Measurements from ENCODE around the gene TBCD.
"Not testable (repeated sequence)": the region's sequence is repeated elsewhere in the genome, so short reads cannot be mapped to it uniquely, and the experiment has no call there.

The TBCD gene

DNA sequence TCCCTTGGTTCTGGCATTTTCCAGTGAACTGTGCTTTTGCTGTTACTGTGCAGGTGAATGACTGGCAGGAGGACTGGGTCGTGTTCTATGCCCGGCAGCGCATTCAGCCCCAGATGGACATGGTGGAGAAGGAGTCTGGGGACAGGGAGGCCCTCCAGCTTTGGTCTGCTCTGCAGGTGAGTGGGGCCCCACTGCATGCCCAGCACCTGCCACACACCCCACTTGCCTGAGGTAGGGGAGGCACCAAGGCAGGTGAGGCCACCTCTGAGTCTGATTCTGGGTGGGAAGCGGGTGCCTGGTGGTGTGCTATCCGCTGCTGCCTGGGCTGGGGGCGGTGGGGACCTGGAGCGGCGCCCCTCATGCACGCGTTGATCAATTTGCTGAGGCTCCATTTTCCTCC is 25.4 kb upstream of the TBCD start:
- in situ Hi-C loops (cut with MboI; ENCODE audit: low sequenced_read_pairs) = no loop called here

DNA sequence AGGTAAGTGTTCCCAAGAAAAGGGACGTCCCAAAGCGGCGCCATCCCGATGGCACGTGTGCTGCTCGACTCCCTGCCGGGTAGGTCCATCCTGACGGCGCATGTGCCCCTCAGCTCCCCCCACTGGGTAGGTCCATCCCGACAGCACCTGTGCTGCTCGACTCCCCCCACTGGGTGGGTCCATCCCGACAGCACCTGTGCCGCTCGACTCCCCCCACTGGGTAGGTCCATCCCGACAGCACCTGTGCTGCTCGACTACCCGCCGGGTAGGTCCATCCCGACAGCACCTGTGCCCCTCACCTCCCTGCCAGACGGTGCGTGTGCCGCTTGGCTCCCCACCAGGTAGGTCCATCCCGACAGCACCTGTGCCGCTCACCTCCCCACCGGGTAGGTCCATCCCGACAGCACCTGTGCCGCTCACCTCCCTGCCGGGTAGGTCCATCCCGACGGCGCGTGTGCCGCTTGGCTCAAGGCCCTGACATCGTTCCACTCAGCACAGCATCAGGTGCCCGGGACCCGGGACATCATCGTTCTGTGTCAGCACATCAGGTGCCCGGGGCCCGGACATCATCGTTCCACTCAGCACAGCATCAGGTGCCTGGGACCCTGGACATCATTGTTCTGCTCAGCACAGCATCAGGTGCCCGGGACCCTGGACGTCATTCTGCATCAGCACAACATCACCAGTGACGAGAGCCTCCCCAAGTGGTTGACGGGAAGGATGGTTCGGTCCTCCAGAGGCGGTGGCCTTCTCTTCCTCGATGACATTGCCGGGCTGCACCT is 22.2 kb upstream of the TBCD start:
- in situ Hi-C loops (cut with MboI; ENCODE audit: low sequenced_read_pairs) = no loop called here

DNA sequence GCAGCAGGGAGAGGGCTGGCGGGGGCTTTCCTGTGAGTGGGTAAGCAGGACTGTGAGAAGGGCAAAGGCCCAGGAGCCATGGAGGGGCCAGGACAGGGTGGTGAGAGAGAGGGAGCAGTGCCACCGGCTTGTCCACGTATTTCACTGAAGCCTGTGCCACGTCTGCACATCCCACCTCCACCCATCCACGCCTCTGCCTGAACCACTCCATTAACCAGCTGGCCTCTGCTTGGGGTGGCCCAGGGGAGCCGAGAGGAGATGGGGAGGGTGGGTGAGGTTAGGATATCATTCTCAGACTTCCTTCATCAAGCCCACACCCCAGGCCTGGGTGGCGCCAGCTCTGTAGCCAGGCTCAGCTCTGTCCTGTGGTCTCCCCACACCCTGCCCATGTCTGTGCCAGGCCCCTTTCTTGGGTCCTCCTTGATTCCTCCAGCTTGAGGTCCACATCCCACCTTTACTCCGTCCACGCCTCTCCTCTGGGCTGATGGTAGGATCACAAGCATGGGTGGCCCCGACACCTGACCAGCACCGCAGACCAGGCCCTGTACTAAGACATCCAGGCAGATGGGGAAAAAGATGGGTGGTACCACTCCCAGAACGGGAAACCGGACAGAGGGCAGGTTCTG is 19.6 kb upstream of the TBCD start:
- in situ Hi-C loops (cut with MboI; ENCODE audit: low sequenced_read_pairs) = no loop called here

DNA sequence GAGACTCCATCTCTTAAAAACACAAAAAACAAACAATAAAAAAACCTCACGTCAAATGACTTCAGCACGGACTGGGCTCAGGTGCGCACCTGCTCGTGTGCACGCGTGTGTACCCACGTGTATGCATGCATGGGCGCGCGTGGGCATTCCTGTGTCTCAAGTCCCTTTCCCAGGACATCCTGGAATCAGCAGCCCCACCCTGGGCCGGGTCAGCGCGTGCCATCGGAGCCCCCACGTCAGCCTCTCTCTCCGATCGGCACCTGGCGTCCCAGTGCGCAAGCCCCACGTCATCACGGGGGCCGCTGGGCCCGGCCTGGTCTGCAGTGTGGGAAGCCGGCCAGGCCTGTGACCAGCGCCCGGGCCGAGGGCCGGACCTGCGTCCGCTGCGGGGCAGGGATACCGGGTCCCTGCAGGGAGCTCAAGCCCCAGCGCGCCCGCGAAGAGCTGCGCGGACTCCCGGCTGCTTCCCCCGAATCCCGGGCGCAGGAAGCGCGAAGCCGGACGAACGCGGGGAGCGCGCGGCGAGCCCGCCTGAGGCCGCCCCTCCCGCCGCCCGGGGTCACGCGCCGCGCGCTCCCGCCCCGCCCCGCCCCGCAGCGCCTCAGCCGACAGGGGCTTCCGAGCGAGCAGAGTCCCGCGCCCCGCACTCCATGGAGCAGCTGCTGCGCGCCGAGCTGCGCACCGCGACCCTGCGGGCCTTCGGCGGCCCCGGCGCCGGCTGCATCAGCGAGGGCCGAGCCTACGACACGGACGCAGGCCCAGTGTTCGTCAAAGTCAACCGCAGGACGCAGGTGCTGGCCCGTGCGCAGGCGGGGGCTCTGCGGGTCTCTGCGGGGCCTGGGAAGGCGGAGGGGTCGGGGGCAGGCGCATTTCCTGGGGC is 16.6 kb upstream of the TBCD start, which contains the start of gene FN3K:
Gene FN3K, plus strand, starts transcription at position 629 of the 880 bp plus-strand sequence. Its CDS starts 22 bp downstream, at position 651.
- in situ Hi-C loops (cut with MboI; ENCODE audit: low sequenced_read_pairs) = no loop called here

DNA sequence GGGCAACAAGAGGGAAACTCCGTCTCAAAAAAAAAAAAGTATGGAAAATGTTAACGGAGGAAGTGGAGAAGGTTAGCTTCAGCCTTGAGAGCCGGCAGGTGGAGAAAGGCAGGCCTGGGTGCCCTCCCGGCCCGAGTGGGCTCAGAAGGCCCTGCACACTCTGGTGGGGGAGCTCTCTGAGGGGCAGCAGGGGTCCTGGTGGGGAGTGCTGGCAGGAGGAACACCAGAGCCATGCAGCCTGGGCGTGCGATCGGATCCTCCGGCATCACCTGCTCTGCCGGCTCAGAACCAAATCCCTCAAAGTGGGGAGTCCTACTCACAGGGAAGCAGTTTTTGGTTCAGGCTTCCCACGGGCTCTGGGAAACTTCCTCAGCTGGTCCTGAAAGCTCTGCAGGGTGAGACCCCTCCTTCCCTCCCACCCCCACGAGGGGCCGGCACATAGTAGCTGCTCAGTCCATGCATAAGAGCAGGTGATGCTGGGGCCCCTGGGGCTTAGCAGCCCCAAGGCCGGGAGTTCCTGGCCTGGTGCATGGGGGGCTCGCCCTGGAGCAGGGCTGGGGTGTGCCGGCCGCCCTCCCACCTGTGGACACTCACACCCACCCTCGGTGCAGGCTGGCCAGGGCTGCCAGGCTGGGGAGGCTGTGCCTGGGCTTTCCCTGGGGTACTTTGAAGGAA is 15.2 kb upstream of the TBCD start:
- in situ Hi-C loops (cut with MboI; ENCODE audit: low sequenced_read_pairs) = no loop called here

DNA sequence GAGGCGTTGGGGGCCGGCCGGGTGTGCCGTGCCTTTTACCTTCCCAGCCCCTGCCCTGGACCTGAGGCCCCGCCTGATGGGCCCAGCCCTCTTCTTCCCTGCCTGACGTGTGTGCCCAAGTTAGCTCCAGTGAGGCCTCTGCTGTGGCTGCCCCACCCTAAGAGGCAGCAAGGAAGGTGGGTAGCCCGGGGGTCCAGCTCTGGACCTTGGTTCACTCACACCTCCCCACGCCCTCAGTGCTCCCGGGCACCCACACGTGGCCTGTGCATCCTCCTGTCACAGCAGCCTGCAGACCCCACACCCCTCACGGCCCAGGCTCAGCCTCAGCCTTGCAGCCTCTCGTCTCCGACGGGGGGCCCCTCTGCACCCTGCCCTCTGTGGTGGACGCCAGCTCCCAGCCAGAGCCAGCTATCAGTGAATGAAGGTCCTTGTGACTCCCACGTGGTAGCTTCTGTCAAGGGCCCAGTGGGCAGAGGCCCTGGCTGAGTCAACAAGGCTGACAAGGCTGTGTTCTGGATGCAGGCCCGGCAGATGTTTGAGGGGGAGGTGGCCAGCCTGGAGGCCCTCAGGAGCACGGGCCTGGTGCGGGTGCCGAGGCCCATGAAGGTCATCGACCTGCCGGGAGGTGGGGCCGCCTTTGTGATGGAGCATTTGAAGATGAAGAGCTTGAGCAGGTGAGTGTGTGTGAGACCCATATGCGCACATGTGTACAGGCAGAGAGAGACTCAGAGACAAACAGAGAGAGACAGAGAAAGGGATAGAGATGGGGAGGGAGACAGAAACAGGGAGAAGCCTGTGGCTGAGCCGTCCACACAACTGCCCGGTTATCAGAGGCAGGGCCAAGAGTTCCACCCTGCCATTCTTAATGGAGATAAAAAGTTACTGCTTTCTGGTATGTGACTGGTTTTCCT is 13.6 kb upstream of the TBCD start:
- in situ Hi-C loops (cut with MboI; ENCODE audit: low sequenced_read_pairs) = no loop called here

DNA sequence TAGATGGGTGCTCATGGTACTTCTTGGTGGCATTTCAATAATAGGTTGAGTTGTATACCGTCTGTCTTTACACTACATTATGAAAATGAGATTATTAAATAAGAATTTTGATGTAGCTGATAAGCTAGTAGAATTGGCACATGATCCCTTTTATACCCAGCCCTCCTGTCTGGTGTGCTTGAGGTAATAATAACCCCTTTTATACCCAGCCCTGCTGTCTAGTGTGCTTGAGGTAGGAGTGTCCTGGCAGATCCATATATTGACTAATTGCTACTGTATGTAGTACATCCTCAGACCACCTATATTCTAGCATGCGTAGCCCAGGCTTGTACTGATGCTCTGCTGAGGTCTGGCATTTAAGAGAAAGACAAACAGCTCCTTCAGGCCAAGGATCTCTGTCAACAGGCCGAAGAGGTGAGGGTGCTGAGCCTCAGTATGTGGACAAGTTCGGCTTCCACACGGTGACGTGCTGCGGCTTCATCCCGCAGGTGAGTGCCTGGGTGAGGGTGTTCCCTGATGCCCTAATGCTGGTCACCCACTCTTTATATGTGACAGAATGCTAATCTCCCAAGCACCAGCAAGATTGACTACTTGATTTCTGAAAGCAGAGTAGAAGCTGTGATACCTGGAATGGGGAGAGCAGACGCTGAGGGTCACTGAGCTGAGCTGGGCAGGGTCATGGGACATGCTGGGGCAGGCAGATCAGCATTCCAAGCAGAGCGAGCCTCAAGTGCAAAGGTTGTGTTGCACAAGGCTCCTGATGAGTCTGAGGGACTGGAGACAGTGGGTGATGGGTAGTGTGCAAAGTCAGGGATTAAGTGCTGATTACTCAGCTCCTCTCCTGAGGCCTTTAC is 10.7 kb upstream of the TBCD start:
- in situ Hi-C loops (cut with MboI; ENCODE audit: low sequenced_read_pairs) = no loop called here

DNA sequence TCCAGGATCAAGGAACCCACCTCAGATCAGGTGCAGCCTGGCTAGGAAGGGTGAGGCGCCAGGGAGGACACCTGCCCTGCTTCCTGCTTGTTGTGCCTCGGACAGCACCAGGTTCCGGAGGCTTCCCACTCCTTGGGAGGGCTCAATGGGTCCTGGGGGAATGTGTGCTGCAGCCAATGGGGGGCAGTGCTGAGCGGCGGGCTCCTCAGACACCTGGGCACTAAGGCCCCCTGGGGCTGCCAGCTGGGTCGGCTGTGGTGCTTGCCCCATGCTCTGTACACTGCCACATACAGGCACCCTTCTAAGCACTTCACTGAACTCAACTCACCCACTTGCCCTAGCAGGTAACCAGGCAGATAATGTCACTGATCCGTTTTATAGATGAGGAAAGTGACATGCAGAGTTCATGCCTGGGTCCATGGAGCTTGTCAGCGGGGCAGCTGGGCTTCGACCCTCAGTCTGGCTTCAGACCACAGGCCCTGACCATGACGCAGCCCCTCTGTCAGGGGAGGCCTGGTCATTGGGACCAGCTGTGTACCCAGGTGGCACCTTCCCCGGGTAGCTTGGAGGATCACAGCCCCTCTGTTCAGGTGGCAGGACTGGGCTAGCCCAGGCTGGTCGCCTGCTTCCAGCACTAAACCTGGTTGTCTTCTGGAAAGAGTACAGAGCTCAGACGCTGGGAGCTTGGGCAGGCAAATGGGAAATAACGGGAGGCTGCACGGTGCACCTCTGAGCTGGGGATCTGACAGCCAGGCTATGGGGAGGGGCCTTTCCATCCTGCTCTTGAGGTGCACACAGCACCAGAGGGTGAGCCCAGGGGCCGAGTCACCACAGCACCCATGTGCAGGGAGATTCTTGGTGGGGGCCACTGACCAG is 8.3 kb upstream of the TBCD start:
- in situ Hi-C loops (cut with MboI; ENCODE audit: low sequenced_read_pairs) = no loop called here

DNA sequence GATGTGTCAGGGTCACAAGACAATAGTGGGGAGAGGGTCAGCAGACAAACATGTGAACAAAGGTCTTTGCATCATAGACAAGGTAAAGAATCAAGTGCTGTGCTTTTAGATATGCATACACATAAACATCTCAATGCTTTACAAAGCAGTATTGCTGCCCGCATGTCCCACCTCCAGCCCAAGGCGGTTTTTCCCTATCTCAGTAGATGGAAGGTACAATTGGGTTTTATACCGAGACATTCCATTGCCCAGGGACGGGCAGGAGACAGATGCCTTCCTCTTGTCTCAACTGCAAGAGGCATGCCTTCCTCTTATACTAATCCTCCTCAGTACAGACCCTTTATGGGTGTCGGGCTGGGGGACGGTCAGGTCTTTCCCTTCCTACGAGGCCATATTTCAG is 7.1 kb upstream of the TBCD start:
- in situ Hi-C loops (cut with MboI; ENCODE audit: low sequenced_read_pairs) = not testable (repeated sequence)

DNA sequence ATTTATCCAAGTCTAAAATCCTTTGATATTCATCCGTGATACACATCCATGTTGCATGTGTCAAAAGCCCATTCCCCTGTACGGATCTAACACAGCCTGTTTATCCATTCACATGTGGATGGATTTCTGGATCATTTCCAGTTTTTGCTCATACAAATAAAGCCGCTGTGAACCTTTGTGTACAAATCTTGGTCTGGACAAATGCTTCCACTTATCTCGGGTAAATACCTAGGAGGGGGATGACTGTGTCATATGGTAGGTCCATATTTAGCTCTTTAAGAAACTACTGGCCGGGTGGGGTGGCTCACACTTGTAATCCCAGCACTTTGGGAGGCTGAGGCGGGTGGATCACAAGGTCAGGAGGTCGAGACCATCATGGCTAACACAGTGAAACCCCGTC is 6.3 kb upstream of the TBCD start:
- in situ Hi-C loops (cut with MboI; ENCODE audit: low sequenced_read_pairs) = no loop called here

DNA sequence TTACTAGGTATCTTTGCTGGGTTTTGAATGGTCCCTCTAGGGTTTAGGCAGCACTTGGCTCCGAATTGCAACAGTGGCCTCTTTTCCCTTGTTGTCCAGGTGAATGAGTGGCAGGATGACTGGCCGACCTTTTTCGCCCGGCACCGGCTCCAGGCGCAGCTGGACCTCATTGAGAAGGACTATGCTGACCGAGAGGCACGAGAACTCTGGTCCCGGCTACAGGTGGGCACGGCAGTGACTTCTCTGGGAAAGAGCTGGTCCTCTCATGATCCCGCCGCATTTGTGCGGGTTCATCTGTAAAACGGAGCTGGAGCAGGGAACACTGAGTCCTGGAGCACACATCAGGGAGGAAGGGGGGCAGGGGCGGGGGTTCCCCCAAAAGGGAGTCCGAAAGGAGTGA is 3.1 kb upstream of the TBCD start:
- in situ Hi-C loops (cut with MboI; ENCODE audit: low sequenced_read_pairs) = no loop called here

DNA sequence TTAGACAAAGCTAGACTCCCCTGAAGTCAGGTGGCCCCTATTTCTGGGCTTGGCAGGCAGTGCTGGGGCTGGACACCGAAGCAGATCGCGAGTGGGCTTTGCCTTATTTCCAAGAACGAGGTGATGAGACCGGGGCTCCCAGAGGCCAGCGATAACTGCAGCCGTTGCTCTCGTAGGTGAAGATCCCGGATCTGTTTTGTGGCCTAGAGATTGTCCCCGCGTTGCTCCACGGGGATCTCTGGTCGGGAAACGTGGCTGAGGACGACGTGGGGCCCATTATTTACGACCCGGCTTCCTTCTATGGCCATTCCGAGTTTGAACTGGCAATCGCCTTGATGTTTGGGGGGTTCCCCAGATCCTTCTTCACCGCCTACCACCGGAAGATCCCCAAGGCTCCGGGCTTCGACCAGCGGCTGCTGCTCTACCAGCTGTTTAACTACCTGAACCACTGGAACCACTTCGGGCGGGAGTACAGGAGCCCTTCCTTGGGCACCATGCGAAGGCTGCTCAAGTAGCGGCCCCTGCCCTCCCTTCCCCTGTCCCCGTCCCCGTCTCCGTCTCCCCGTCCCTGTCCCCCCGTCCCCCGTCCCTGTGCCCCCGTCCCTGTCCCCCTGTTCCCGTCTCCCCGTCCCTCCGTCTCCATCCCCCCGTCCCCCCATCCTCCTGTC is 1.5 kb upstream of the TBCD start:
- in situ Hi-C loops (cut with MboI; ENCODE audit: low sequenced_read_pairs) = no loop called here

DNA sequence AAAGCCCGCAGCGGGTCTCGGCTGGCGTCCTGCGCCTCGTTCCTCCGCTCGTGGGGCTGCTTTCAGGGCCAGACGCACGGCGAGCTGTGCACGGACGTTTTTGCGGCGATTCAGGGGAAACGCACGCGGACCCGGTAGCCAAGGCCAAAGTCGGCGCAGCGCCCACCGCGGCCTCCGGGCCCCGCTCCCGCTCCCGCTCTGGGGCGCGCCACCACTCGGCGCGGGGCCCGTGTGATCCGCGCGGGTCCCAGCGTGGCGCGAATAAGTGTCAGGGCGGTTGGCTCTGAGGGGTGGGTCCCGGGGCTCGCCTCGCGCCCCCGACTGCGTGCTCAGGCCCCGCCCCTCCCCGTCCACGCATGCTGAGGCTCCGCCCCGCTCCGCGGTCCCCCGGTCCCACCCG is 694 bp upstream of the TBCD start:
- in situ Hi-C loops (cut with MboI; ENCODE audit: low sequenced_read_pairs) = no loop called here

DNA sequence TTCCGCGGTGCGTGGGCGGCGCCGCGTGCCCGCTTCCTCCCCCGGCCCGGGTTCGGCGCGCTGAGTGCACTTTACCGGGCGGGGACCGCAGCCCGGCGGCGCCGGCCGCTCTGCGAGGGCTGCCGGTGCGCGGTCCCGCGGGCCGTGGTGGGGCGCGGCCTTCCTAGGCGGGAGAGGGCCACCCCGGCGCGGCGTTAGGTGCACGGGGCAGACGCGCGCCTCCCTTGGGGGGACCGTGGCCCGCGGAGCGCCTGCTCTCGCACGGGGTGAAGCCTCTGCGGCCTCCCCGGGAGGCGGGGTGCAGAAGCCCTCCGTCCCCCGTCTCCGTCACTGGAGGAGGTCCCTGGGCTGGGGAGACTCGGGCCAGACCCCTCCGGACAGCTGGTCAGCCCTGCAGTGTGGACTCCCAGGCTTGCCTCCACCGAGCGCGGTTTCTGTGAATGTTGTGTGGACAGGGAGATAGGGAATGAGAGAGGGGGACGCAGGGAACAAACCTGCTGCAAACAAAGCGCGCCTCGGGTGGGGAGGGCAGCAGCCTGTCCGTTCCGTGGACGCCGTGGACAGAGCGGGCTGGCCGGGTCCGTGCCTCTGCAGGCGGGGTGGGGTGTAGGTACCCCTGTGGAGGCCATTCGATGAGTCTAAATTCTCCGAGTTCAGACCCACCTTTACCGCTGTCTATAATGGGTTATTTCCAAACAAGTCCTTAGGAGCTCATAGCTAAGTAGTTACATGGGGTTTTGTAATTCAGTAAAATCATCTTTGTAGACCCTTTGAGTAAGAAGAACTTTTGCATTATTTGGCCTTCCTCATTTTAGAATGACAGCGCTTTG is 721 bp downstream of the TBCD start:
- in situ Hi-C loops (cut with MboI; ENCODE audit: low sequenced_read_pairs) = no loop called here

DNA sequence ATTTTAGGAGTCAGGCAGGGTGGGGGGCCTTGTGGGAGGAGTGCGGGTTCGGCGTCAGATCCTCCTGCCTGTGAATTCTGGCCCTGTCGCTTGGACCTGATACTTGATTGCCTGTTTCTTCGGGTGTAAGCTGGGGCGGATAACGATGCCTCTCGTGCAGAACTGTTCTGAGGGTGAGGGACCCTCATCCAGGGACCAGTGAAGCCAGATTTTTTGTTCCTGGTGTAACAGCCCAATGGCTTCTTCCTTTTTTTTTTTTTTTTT is 1.3 kb downstream of the TBCD start:
- in situ Hi-C loops (cut with MboI; ENCODE audit: low sequenced_read_pairs) = no loop called here

DNA sequence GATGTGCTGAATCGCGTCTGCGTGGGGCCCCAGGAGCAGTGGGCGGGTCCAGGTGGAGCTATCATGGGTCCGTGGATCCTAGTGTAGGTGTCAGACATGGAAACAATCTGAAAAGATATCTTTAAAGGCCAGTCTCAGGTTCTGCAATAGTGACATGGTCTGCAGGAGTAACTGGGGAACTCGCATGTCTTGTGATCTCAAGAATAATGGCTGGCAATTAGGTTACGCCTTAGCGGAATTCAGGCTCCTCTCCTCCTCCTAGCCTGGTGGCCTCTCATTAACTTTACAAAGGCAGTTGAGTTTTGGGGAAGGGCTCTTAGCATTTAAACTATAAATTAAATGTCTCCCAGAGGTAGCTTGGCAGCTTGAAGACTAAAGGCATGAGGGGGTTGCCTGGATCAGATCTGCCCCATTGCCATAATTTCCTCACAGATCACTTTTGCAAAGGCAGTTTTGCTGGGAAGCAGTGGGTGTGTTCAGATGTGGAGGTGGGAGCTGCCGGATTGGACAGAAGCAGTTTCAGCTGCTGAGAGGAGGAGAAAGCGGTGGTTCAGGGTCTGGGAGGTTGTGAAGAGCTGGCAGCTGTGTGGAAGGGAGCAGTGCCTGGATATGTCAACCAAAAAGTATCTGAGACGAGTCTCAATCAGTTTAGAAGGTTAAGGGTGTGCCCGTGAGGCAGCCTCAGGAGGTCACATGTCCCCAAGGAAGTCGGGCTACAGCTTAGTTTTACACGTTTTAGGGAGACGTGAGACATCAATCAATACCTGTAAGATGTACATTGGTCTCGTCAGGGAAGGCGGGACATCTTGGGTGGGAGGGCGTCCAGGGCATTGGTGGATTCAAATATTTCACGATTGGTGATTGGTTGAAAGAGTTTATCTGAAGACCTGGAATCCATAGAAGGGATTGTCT is 2.7 kb downstream of the TBCD start:
- in situ Hi-C loops (cut with MboI; ENCODE audit: low sequenced_read_pairs) = no loop called here

All from HL-60/S4 treated with phorbol 12-myristate 13-acetate at 8.2 ng/mL for 4 days and 3 days (cell line).